EH (cell line): ENCODE results near the gene GALNT2.
A peak's percentile ranks its signal among the peaks of the same experiment; 100 is the strongest.

Source experiments
- DNase-seq: peaks from one replicate; pipeline ENCODE4 v3.0.0-alpha.2; 2015; ENCODE audit warnings: low read depth

Gene GALNT2

DNA sequence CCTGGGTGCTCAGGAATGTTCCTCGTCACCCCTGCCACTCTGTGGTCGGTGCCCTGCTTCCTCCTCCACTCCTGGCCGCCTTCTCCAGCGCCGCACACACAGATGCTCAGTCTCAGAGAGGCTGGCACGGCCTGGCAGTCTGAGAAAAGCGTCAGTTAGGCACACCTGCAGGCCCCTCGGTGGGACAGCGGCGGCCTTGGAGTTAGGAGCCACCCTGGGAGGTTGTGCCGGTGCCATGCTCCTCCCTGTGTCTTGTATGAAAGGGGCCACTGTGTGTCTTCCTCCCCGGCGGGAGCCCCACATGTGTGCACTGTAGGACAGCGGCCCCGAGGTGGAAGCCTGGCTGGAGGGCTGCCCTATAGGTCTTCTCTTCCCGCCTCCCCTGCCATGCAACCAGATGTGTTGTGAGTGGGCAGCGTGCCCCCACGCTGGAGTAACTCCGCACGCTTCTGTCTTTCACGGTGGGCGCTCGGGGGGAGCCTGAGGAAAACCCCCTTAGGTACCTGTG is 213.9 kb downstream of the GALNT2 start:
- no peak for DNase-seq

DNA sequence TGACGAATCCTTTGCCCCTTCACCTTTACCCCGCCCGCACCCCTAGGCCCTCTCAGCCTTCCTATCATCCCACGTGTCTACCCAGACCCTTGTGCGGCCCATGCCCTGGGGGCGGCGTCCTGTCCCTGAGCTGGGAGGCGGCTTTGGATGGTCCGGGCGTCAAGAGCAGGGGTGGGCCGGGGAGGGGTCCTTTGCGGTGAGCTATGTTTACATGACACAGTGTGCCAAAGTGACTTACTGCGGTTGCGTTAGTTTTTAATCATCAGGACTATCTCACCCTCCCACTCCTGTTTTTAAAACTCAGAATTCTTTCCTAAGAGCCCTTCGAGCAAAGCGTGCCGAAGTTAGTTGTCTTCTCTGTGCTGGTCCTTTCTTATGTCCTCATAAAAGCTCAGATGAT is 214.5 kb downstream of the GALNT2 start:
- no peak for DNase-seq

DNA sequence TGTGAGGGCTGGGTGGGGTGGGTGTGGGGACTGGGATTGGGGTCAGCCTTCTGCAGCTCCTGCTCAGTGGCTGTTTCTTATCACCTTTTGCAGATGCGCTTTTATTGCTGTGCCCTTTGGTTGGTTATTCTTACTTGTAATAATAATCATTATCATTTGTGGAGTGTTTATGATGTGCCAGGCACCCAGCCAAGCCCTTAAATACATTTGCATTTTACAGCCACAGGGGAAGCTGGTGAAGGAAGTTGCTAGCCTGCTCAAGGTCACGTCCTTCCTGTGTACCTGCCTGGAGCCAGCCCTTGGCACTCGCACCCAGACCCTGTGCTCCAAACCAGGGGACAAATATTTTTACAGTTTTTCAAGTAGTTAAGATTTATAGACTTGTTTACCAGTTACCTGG is 215.1 kb downstream of the GALNT2 start:
- DNase-seq = no peak

DNA sequence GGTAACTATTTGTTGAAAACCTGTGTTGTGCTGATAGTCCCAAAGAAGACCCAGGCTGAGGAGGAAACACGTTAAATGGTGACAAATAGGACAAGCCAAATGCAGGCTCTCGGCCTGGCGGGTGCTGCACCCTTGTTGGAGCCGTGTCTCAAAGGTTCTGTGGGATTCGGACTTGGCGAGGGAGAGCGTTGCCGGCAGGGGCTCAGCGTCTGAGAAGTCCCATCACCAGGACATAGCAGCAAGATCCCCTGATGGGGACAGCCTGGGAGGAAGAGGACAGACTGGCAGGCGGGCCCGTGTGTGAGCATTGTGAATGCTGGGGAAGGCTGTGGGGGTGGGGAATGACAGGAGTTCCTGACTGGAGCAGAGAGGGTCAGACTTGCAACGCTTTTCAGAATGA is 216.6 kb downstream of the GALNT2 start:
- no peak for DNase-seq

DNA sequence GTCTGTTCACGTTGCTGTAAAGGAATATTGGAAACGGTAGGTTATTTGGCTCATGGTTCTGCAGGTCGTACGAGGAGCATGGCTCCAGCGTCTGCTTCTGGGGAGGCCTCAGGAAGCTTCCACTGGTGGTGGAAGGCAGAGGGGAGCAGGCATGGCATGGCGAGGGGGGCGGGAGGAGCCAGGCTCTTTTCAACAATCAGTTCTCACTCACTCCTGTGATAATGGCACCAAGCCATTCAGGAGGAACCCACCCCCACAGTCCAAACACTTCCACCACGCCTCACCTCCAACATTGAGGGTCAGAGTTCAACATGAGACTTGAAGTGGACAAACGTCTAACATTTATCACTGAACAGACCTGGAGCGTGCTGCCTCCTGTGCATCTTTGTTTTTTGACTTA is 217.9 kb downstream of the GALNT2 start:
- no peak for DNase-seq

DNA sequence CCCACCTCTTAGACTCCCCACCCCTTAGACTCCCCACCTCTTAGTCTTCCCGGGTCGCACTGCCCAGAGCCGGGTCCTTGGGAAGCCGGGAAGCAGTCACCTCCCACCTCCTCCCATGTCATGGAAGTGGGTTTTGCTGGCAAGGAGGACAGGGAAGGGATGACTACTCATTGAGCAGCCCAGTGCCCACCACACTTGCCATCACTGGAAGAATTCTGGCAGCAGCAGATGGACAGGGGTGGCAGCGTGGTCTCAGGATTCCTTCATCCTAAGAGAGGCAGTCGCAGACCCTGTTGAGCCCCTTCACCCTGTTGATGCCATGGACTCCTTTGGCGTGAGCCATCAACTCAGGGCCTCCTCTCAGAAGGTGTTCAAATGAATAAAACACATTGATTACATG is 218.3 kb downstream of the GALNT2 start:
- no peak for DNase-seq

DNA sequence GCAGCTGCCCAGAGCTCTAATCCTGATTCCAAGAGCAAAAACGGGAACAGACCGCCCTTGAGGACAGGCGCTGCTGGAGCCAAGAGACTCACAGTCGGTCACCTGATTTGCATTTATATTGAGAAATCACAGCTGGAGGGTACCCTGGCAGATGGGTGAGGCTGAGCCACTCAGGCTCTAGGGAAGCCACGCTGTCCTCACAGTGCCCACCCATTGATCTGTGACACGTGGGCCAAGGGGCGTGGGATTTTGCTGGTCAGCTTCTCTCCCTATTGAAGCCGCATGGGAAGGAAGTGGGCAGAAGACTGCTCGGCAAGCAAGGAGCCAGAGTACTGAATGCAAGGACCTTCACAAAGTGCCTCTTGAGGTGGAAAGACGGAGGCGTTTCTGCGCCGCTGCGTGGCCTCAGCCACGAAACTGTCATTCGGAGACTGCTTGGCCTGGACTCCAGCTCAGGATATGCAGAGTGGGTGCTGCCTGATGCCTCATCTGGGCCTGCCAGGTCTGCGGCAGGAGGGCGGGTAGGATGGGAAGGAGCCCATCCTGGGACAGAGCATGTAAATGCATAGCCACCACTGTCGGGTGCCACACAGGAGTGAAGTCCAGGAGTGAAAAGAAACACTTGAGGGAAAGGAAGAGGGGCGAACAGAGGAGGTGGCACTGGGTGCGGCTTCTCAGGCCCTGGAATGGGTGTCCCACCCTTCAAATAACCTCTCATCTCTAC is 219.3 kb downstream of the GALNT2 start:
- no peak for DNase-seq

DNA sequence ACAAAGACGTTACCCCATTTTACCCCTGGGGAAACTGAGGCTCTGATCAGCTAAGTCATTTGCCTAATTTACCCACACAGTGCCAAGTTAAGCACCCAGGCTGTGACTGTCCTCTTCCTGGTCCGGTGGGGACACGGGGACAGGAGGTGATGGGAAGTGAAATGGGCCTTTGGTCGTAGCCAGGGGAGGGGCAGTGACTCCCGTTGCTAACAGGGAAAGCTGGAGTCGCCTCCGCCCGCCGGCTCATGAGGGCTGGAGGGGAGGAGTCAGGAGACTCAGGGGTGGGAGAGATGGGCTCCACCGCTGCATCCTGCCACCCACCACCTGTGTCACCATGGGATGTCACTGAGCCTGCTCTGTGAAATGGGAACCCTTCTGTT is 219.8 kb downstream of the GALNT2 start:
- DNase-seq = no peak

DNA sequence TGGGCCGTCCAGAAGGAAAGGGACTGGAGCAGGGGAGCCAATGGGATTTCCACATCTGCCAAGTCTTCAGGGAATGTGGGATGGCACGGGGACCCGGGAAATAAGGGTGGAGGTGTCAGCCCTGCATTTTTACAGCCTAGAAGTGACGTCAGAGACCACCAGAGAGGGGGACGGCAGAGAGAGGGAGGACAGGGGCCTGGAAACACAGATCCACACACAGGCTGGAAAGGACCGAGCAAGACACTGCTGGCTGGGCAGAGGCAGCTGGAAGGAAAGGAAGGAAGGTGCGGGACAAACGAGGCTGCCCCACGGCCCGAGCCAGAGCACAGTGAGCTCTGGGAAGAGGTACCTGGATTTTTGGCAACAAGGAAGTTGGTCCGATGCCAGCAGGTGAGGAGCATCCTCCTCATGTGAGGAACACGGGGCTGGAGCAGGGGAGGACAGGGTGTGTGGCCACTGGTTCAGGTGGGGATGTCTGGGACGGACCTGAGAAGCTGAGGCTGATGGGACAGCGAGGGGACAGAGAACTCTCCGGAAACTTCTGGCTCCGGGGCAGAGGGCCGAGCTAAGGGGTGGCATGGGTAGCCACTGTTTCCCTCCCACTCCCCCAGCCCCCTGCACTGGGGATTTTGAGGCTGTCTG is 220.8 kb downstream of the GALNT2 start:
- DNase-seq = no peak

DNA sequence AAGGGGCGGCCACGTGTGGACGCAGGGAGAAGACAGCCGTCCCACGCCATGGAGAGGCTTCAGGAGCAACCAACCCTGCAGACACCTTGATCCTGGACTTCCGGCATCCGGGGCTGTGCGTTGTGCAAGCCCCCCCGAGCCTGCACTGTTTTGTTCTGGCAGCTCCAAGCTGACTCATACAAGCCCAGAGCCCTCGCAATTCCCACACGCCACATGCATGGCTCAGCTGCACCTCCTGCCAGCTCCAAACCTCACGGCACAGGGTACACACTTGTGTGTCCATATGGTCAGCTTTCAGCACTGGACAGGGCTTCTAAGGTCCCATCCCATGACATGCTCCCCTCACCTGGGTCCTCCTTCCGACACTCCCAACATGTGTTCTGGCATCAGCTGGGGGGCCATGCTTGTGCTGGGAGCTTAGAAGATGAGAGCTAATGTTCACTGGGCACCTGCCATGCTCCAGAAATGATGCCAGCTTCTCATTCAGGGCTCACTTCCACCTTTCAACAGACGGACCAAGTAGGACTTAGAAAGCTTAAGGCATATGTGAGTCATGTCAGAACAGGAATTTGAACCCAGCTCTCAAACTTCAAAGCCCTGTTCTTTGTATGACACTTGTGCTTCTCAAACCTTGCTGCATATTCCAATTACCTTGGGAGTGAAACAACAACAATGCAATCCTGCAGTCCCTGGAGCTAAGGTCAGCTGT is 221.8 kb downstream of the GALNT2 start:
- peak; percentile 15 for DNase-seq

DNA sequence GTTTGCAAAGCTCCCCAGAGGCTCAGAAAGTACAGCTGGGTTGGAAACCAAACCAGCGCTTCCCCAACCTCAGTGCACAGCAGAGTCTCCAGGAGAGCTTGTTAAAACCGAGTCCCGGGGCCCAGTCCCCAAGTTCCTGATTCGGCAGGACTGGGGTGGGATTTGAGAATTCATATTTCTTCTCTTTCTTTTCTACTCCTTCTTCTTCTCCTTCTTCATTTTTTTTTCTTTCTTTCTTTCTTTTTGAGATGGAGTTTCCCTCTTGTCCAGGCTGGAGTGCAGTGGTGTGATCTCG is 222.3 kb downstream of the GALNT2 start:
- no peak for DNase-seq

DNA sequence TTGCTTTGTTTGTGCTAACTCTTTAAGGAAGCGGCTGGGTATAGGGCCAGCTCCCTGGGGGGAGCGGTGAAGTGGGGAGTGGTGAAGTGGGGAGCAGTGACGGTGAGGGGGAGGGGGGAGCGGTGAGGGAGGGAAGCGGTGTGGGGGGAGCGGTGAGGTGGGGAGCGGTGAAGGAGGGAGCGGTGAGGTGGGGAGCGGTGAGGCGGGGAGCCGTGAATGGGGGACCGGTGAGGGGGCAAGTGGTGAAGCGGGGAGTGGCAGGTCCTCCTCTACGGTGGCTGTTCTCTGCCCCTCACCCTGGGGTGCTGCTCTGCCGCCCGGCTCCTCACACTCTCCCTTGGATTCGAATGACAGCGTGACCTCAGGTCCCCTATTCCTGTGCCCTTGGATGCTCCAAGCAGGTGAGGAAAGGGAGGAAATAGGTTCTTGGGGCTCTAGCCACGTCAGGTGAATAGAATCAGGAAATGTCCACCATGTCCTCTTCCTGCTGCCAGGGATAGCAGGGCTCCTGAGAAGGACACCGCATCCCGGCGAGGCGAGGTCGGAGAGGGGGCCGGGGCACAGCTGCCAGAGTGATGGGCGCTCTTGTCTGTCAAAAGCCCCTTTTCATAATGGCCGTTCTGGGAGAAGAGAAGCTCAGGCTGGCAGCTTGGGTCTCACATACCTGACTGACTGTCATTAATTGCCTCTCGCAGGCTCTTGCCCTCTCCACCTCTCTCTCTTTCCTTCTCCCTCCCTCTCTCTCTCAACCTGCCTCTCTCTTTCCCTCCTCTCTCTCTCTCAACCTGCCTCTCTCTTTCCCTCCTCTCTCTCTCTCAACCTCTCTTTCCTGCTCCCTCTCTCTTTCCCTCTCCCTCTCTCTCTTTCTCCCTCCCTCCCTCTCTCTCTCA is 224.9 kb downstream of the GALNT2 start:
- DNase-seq = no peak

DNA sequence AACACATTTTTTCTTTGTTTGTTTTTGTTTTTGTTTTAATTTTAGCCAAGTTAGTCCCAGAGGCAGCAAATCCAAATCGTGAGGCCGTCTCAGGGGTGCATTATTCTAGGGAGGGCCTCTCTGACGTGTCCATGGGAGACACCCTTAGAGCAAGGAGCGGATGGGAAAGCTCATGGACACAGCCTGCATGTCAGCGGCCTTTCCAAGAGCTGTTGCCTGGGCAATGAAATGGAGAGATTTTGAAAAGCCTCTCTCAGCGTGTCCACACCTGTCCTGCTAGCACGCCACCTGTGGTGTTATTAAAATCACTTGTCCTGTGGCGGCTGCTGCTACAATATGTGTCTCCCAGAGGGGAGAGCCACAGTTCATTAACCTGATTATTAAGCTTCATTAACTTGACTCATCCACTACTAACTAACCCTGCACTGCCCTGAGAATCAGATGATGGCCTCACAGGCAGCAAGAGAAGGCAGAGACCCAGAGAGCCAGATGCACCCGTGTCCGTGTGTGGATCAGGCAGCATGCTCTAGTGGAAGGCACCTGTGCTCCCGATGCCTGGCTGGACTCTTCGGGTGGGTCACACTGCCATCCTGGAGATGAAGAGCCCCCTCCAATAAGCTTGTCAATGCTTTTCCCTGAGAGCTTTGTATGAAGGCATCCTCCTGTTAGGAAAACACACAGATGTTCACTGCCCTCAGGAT is 225.8 kb downstream of the GALNT2 start:
- DNase-seq = no peak

DNA sequence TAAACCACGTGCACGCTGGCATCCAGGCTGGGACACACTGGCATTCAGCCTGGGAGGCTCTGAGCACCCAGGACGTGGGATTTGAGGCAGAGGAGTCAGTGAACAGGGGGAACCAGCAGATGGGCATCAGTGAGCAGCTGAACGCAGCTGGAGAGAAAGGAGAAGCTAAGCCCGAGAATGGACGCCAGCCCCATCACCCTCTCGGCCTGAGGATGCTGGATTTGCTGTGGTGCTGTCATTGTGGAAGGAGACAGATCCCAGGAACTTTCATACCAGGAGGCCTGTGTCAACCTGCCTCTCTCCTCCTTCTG is 226.3 kb downstream of the GALNT2 start:
- DNase-seq = no peak

DNA sequence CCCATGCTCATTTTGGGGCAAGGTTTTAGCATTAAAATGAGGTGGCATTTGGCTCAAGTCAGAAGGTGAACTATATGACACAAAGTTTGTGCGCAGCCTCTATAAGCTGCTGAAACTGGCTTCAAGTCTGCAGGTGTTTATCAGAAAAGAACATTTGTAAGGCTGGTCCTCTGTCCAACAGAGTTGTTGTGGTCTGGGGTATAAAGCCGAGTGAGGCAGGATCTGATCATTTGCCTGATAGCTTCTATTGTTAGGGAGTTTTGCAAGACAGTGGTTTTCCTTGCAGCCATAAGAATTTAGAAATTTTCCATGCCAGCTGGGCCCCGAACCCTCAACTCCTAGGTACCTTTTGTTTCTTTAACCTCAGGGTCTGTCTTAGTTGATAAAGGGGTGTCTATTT is 228.3 kb downstream of the GALNT2 start:
- no peak for DNase-seq

DNA sequence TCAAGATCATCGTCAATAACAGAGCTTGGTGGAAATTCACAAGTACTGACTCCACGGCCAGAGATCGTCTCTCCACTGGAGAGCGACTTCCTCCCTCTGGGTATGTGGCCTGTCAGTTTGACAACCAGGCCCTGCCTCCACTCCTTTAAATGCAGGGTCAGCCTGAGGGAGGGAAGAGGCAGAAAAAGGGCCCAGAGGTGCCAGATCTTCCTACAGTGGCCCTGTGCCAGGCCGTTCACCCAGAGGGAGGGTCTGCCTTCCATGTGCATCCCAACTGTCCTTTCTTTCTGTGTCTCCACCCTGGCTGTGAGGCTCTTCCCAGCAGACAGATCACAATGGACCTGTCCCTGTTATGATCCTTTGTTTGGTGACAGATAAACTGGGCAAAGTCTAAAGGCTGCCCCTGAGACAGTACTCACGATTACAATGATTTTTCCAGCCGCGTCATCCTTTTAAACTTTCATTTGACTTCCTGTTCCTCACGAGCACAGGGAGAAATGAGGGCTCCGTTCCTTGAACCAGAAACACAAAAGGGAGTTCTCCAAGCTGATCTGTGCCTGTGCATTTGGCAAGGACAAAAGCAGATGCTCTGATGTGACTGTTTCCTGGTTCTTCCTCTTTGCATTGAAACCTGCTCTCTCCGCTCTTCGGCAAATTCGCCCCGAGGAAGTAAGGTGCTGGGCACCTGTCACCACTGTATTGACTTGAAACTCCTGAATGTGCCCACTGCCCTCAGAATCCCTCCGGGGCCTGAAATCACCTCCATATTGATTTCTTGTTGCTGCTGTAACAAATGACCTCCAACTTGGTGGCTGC is 232.4 kb downstream of the GALNT2 start:
- DNase-seq = no peak

DNA sequence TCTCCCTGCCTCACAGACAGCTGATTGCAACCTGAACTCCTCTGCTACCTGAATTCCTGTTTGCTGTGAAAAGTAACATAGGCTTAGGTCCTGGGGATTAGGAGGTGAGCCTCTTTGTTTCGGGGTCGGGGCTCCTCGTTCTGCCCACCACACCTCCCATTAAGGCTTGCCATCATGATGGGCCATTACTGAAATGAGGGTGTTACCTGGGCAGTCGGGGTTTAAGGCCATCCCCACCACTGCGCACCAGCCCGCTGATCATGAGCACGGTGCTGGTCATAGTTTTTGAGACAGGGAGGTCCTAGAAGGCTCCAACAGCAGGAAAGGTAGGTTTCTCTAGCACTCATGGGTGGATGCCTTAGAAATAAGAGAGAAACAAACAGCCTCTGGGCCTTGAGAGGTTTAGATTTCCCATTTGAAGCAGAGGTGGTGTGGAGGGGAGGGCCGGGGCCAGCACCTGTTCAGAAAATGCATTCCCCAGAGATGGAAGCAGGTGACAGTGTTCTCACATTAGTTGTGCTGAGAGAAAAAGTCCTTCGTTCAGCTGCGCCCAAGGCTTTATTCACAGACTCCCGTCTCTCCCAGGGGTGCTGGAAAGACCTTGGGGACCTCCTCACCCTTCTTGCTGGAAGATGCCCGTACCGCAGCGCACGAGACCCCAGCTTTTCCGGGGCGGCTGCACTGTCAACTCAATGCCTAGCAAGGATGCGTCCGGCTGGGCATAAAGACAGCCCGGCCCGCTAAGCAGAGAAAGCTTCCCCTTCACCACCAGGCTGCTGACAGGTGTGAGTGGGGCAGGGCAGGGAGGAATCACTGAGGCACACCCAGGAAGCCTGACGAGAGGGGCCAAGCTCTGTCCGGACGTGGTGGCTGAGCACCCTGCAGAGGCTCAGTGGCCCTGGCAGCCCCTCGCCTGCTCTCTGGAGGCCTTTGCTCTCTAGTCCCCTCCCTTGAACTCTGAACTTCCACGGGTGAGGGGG is 233.6 kb downstream of the GALNT2 start:
- no peak for DNase-seq

DNA sequence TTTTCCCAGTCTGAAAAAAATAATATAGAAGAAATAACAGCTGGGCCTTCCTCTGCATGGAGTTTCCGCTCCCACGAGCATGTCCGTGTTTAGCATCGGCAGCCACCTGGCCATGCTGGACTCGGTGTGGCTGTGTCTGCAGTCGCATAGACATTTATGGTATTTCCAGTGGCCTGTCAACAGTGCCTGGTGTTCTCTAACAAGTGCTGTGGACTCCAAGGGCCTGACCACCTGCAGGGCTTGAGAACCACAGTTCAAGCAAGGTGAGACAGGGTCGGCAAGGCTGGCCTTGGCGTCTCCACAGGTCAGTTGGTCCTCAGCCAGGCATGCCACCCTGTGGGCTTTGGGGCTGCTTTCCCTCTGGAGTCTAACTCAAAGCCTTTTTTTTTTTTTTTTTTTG is 234.3 kb downstream of the GALNT2 start:
- DNase-seq = no peak

DNA sequence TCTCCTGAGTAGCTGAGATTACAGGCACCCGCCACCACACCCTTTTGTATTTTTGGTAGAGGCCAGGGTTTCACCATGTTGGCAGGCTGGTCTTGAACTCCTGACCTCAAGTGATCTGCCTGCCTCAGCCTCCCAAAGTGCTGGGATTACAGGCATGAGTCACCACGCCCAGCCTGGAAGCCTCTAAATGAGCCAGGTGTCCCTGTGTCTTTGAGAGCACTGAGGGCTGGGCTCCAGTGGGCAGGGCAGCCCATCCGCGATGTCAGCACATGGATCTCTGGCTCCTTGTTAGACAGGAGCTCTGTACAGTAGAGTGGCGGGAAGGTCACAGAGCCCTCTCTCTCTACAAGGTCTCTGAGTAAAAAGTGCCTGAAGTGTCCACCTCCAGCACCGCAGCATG is 234.8 kb downstream of the GALNT2 start:
- DNase-seq = no peak

DNA sequence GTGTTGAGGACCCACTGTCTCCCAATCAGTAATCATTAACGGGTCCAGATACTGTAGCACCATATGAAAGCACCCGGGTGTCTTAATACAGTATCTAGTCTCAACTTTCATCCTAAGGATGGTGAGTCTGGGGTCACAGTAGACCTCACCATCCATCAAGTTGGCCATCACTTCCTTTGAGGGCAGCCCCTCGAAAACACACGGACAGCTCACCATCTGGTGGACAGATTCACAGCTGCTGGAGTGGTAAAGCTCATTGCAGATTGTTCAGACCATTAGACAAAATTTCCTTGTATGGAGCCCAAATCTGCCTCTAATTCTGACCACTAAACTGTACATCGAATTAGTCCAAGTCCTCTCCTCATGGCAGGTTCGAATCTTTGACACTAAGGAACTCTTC is 236.0 kb downstream of the GALNT2 start:
- DNase-seq = peak; percentile 18
